NCI-H460 (cell line): ENCODE results near the gene TMEM255B. TPM values are rescaled to one million over a fixed set of nuclear protein-coding genes. Genes with fewer than 3 reads are reported as not detected.

ENCODE experiments used
- DNase-seq: peaks from one replicate; pipeline ENCODE4 v3.0.0-alpha.2; 2016; ENCODE audit warnings: low read depth; ENCODE audit errors: extremely low read depth
- total RNA-seq: library from RNA; depleted of rRNA; stranded (reverse); fragments of >200 nt; shearing (Covaris generic); gene quantifications from 2 replicates; pipeline ENCODE4 v1.2.3, GENCODE V29; 2014

Gene TMEM255B
- total RNA-seq, 1 experiment from 2014 or later, result 0.02 TPM

- DNase-seq, result no peak
Observed at GRCh38 chr13:113800576-113800926, 41.5 kb downstream of the TMEM255B start.

DNA sequence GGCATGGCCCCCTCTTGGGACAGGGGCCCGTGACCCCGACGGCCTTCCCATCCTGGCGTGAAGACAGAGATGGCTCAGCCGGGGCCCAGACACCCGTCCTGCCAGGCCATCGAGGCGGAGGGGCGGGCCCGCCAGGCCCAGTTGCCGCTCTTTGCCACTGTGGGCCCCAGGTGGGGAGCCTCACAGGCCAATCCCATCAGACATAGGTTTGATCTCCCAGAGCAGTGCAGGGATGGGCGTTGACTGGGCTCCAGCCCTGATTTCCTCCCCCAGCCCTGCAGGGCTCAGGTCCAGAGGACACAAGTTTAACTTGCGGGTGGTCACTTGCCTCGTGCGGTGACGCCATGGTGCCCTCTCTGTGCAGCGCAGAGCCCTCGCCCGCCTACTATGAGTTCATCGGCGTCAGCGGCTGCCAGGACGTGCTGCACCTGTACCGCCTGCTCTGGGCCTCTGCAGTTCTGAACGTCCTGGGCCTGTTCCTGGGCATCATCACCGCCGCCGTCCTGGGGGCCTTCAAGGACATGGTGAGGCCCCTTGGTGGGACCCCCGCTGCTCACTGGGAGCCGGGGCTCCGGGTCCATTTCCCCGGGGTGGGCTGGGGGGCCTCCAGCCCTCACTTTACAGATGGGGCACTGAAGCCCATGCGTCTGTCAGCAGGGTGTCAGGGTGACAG, 42.4 kb downstream of the TMEM255B start:
- DNase-seq, result no peak

DNA sequence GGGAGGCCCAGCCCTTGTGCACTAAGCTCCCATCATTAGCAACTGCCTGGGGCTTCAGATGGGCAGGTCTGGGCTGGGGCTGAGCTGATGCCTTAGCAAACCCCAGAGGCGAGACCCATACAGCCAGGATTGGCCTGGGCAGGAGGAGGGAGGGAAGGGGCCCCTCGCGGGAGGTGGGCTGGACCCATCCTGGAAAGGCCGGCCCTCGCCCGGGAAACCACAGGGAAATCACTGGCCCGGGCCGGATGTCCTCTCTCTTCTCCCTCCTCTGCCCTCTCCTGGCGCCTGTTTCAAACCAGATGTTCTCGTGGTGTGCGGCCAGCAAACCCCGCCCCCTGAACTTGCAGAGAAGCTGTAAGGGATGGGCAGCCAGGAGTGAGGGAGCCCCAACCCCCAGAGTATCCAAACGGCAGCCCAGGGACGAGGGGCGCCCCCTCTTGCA, 43.1 kb downstream of the TMEM255B start:
- DNase-seq, result no peak

DNA sequence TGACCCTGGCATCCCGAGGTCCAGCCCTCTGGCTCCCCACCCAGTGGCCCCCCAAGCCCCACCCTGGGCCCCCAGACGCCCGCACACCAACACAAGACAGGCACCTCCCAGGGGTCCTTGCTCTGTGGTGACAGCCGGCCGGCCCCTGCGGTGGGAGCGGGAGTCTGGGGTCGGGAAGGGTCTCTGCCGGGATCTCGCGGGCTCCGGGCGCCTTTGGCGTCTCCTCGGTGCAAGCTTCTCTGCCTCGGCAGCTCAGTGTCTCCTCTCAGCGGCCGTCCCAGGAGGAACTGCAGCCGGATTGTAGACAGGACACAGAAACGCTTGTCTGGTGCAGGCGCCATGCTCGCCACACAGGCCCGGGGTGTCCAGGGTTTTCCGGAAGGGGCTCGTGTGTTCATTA, 43.7 kb downstream of the TMEM255B start:
- no peak for DNase-seq

- no peak for DNase-seq
Observed at GRCh38 chr13:113803409-113804016, 44.5 kb downstream of the TMEM255B start.

DNA sequence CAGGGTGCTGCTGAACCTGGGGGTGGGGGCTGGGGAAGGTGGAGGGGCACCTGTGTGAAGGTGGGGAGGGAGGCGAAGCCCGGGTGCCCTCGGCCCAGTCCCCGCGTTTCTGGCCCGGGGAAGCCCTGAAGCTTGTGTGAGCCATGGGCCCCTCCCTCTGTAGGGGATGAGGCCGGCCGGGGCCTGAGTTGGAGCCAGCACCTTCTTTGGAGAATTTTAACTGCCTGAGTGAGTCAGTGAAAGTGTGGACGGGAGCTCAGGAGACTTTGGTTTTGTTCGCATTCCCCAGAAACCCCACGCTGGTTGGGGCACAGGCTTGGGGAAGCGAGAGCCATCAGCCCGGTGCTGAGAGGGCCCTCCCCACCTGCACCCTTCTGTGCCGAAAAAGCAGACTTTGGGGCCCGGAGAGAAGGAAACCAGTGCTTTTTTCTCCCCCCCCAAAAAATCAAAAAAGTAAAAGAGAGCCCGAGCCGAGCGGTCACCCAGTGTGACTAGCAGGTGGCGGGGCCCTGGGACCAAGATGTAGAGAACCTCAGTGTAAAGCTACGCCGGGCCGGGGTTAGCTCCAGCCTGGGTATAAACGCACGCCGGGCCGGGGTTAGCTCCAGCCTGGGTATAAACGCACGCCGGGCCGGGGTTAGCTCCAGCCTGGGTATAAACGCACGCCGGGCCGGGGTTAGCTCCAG, 45.1 kb downstream of the TMEM255B start:
- DNase-seq, result no peak

DNA sequence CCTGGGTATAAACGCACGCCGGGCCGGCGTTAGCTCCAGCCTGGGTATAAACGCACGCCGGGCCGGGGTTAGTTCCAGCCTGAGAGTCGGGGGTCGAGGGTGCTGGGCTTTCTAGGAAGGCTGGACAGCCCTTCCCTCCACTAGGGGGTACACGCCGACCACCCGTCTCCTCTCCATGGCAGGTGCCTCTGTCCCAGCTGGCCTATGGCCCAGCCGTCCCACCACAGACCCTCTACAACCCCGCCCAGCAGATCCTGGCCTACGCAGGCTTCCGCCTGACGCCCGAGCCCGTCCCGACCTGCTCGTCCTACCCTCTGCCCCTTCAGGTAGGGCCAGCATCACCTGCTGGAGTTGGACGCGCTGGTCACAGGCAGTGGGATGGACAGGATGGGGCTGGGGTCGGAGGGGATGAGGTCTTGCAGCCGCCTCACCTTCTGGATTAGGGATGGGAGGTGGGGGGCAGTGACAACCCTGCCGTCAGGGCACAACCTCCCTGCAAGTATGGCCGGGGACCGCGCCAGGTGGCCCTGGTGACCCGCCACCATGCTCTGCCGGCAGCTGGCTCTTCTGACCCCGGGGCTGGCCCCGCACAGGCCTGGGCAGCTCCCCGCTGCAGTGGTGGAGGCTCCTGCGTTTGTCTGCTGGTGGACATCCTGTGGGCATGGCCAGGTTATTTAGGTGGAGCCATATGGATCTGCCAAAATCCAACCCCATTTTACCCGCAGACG, 45.8 kb downstream of the TMEM255B start:
- no peak for DNase-seq

- DNase-seq, result no peak
Observed at GRCh38 chr13:113805431-113806103, 46.5 kb downstream of the TMEM255B start.

DNA sequence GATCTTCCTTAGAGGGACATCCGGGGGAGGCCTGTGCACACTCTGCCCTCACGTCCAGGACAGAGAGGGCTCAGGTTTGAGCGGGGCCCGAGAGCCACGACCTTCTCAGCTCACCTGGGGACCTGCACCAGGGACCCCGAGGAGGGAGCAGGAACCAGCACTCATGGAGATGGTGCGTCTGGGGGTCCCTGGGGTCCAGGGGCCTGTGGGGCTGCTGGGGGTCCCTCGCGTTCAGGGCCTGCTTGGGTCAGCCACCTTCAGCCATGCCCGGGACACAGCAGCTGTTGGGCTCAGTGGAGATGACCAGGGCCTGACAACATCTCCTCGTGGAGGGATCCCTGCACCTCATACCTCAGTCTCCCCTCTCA, 47.1 kb downstream of the TMEM255B start:
- DNase-seq, result no peak

GRCh38 chr13:113806526-113806925, 47.5 kb downstream of the TMEM255B start:
- DNase-seq, result no peak

DNA sequence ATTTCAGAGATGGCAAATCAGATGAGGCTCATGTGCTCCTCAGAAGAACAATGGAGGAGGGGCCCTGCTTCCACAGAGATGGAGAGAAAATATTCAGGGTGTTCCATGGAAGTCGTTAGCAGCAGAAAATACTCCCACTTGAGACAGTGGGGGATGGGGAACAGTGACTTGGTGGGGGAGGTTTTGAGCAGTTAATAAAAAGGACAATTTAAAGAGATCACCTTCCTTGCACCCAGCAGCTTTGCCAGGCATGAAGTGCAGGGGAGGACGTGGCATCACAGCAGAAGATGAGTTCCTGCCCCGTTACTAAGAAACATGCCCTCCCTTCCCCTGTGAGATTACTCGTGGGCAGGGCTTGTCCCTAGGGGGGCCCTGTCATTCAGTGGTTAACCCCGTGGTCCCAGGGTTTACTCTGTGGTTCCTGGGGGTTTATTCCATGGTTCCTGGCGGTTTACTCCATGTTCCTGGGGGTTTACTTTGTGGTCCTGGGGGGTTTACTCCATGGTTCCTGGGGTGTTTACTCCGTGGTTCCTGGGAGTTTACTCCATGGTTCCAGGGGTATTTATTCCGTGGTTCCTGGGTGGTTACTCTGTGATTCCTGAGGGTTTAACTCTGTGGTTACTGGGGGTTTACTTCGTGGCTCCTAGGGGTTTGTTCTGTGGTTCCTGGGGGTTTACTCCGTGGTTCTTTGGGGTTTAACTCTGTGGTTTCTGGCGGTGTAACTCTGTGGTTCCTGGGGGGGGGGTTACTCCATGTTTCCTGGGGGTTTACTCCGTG, 49.2 kb downstream of the TMEM255B start:
- no peak for DNase-seq

DNA sequence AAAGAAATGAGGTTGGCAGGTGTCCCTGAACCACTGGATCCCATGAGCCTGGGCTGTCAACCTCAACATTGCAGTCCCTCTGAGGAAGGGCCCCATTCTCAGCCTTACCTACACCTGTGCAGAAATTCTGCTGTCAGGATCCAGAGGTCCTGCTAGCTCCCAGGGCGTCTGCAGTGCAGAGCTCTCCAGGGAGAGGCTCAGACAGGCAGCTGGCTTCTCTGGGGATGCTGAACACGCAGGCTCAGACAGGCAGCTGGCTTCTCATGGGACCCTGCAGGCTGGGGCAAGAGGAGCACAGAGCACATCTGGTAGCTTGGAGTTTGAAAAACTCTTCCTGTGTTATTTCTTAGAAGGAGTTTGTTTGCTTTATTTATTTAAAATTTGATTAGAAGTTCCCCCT, 50.9 kb downstream of the TMEM255B start:
- no peak for DNase-seq

- no peak for DNase-seq
Observed at GRCh38 chr13:113810640-113811039, 51.6 kb downstream of the TMEM255B start.

- DNase-seq, result no peak
Observed at GRCh38 chr13:113811081-113811928, 52.3 kb downstream of the TMEM255B start.

- no peak for DNase-seq
Observed at GRCh38 chr13:113812178-113813040, 53.4 kb downstream of the TMEM255B start.

DNA sequence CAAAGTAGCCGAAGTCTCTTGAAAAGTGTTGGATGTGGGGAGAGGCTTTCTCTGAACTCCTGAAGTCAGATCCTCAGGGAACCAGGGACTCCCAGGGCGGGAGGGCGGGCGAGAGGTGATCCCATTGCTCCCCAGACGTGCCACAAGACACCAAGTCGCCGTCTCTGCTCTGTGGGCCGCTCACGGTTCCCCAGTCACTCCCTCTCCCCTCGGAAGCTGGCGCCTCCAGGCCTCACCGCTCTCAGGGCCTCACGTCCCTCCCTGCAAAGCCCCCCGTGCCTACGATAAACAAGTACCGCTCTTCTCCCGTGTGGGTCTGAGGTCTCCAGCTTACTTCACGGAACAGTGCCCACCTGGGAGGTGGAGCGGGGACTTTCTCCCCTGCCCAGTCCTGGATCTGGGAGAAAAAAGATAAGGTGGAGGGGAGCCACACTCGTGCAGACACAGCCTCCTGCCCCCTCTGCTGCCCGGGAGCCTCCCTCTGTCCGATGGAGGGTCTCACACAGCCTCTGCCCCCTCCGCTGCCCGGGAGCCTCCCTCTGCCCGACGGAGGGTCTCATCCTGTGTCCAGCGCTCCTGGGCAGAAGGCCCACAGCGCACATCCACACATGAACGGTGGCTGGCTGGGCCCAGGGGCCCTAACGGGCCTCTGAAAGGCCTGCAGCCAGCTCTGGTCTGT, 54.2 kb downstream of the TMEM255B start:
- no peak for DNase-seq

- DNase-seq, result no peak
Observed at GRCh38 chr13:113813749-113814434, 54.9 kb downstream of the TMEM255B start.
